K562 (cell line): ENCODE results near the gene DHCR7. TPM values are rescaled to one million over a fixed set of nuclear protein-coding genes. Genes with fewer than 3 reads are reported as not detected.

Source experiments
- ATAC-seq: fragments of 200-7000 bp; cut with Tn5 transposase; 3 replicates; pipeline ENCODE4 v1.9.1; 2020; ENCODE audit warnings: moderate library complexity
- BruUV-seq: library from RNA; stranded (reverse); fragments of 400-500 nt; replicated peaks from 2 replicates; lab custom pipeline; 2021; lab: Mats Ljungman, UMichigan
- CTCF ChIA-PET: fragments of 300-600 bp; formaldehyde crosslinking; extraction: SDS; loops from one replicate; lab custom pipeline; 2021; ENCODE audit warnings: low intra/inter-chr PET ratio; lab: Yijun Ruan, JAX
- POLR2A ChIA-PET: fragments of 300-600, 350-650 bp; sonication (Branson Sonifier 250); formaldehyde crosslinking; extraction: SDS; loops from one replicate; lab custom pipeline; 2021; ENCODE audit warnings: antibody characterized with exemption, inconsistent platforms; lab: Yijun Ruan, JAX
- DNase-seq, 4 experiments: peaks; one replicate each; pipeline versions ENCODE4 v3.0.0 to v3.0.0-alpha.2; 2011 to 2018; ENCODE audit warnings: low spot score in 3 of 4, mixed read lengths in 3 of 4; ENCODE audit errors: extremely low read depth in 1 of 4
- FAIRE-seq: peaks from 2 replicates; lab custom pipeline; 2011; peaks lifted over from hg19 to GRCh38; lab: Jason Lieb, UNC
- H2AFZ ChIP-seq: 2 replicates; pipeline ENCODE4 v1.6.0; 2011; ENCODE audit warnings: low read depth, low read length, control low read depth, inconsistent platforms
- H3K27ac ChIP-seq: fragments of 200-600 bp; 3 replicates; pipeline ENCODE4 v1.8.0; 2011; ENCODE audit warnings: low read depth, mild to moderate bottlenecking, control low read depth, inconsistent platforms, low read length, moderate library complexity, mixed read lengths; ENCODE audit errors: extremely low read depth
- H3K27me3 ChIP-seq, 2 experiments: fragments of 300-600 bp in 1 of 2; 2 replicates in 1 of 2; 3 replicates in 1 of 2; pipeline versions ENCODE4 v1.6.0 to v1.8.0; 2011; ENCODE audit warnings: inconsistent platforms in 2 of 2, low read length in 2 of 2, mild to moderate bottlenecking in 1 of 2, mixed read lengths in 1 of 2, moderate library complexity in 1 of 2; ENCODE audit not compliant: control insufficient read depth in 2 of 2, insufficient read depth in 2 of 2
- H3K36me3 ChIP-seq: fragments of 300-600 bp; 3 replicates; pipeline ENCODE4 v1.8.0; 2011; ENCODE audit warnings: mild to moderate bottlenecking, low read length, inconsistent platforms; ENCODE audit not compliant: control insufficient read depth, insufficient read depth
- H3K4me1 ChIP-seq, 2 experiments: fragments of 200-600 bp in 1 of 2; replicated peaks in 1 of 2; 2 replicates in 1 of 2; 3 replicates in 1 of 2; pipeline versions ENCODE4 v1.5.1 to v1.8.0; 2011; ENCODE audit warnings: inconsistent platforms in 2 of 2, low read length in 2 of 2, mild to moderate bottlenecking in 1 of 2, mixed read lengths in 1 of 2, moderate library complexity in 1 of 2; ENCODE audit not compliant: control insufficient read depth in 2 of 2, insufficient read depth in 2 of 2
- H3K4me2 ChIP-seq: 2 replicates; pipeline ENCODE4 v1.6.1; 2011; ENCODE audit warnings: low read length, control low read depth, inconsistent platforms, mixed read lengths; ENCODE audit not compliant: insufficient read depth
- H3K4me3 ChIP-seq: fragments of 200-600 bp; sonication (generic), shearing (Covaris generic); 2 replicates; pipeline ENCODE4 v1.5.1; 2016; ENCODE audit warnings: control low read depth, inconsistent platforms
- H3K79me2 ChIP-seq: fragments of 200-600 bp; 3 replicates; pipeline ENCODE4 v1.8.0; 2011; ENCODE audit warnings: low read length, inconsistent platforms; ENCODE audit not compliant: control insufficient read depth, insufficient read depth
- H3K9ac ChIP-seq, 2 experiments: 2 replicates each; pipeline versions ENCODE4 v1.6.0 to v1.6.1; 2011; ENCODE audit warnings: low read depth in 2 of 2, low read length in 2 of 2, control low read depth in 1 of 2, inconsistent platforms in 1 of 2, mild to moderate bottlenecking in 1 of 2, mixed read lengths in 1 of 2; ENCODE audit not compliant: insufficient read depth in 1 of 2
- H3K9me1 ChIP-seq: one replicate; pipeline ENCODE4 v1.6.0; 2011; ENCODE audit warnings: inconsistent platforms, mild to moderate bottlenecking, low read length, moderate library complexity; ENCODE audit not compliant: control insufficient read depth, insufficient read depth
- H3K9me3 ChIP-seq: replicated peaks from 2 replicates; pipeline ENCODE4 v1.5.1; 2011; ENCODE audit warnings: low read depth, low read length, inconsistent platforms; ENCODE audit not compliant: control insufficient read depth, insufficient read depth
- H4K20me1 ChIP-seq: replicated peaks from 2 replicates; pipeline ENCODE4 v1.6.1; 2011; ENCODE audit warnings: low read length, inconsistent platforms, mixed read lengths; ENCODE audit not compliant: control insufficient read depth, insufficient read depth
- ARHGAP35 ChIP-seq: fragments of 450-650 bp; IDR thresholded peaks from 2 replicates; pipeline ENCODE4 v1.6.1; 2018; ENCODE audit not compliant: partially characterized antibody
- EHMT2 ChIP-seq: fragments of 450-650 bp; IDR thresholded peaks from 2 replicates; pipeline ENCODE4 v1.6.1; 2018; ENCODE audit warnings: antibody characterized with exemption
- HDAC2 ChIP-seq: fragments of 450-650 bp; IDR thresholded peaks from 2 replicates; pipeline ENCODE4 v1.6.1; 2016; ENCODE audit warnings: mild to moderate bottlenecking
- KLF13 ChIP-seq: fragments of 450-650 bp; IDR thresholded peaks from 2 replicates; pipeline ENCODE4 v1.6.1; 2016; ENCODE audit warnings: missing genetic modification characterization, low read depth, mild to moderate bottlenecking, missing compliant biosample characterization, moderate library complexity, borderline replicate concordance
- RBM15 ChIP-seq: fragments of 200-400 bp; formaldehyde crosslinking; IDR thresholded peaks from 2 replicates; pipeline ENCODE4 v1.6.1; 2018; ENCODE audit warnings: mild to moderate bottlenecking, low read length, moderate library complexity; ENCODE audit not compliant: insufficient read depth
- SMAD2 ChIP-seq: fragments of 150-350 bp; IDR thresholded peaks from 2 replicates; pipeline ENCODE4 v1.6.1; 2014; ENCODE audit warnings: low read depth, mild to moderate bottlenecking, low read length
- TRIM24 ChIP-seq, 2 experiments: fragments of 450-650 bp; IDR thresholded peaks; 2 replicates each; pipeline ENCODE4 v1.6.1; 2016
- ZNF717 ChIP-seq: fragments of 250-450 bp; sonication (Bioruptor Pico); IDR thresholded peaks from 2 replicates; pipeline ENCODE4 v1.5.0; 2021
- WGBS: fragments of 100-300 bp; shearing (Covaris generic); methylation state at CpG from one replicate; pipeline ENCODE4 v1.1.6; 2016; ENCODE audit warnings: low coverage, mixed read lengths; ENCODE audit not compliant: insufficient coverage; ENCODE audit errors: missing lambda C conversion rate; 5-methylcytosine and 5-hydroxymethylcytosine counted together
- in situ Hi-C: fragments of 300-500 bp; cut with MboI; formaldehyde crosslinking; loops from 4 replicates; pipeline ENCODE4 v1.15.0; 2018; ENCODE audit warnings: inconsistent platforms, mixed read lengths
- intact Hi-C: fragments of 100-400 bp; cut with micrococcal nuclease; formaldehyde crosslinking; loops from 2 replicates; pipeline ENCODE4 v1.14.2; 2022
- polyA plus RNA-seq, 8 experiments: library from polyadenylated mRNA; depleted of rRNA in 4 of 8; stranded (reverse) in 5 of 8; unstranded in 3 of 8; fragments of >200 nt; fragmentation: Nextera tagmentation in 2 of 8; fragmentation: Illumina TruSeq in 1 of 8; extraction: Ambion mirVana in 2 of 8; extraction: Trizol in 1 of 8; gene quantifications; 2 replicates each; pipeline versions ENCODE4 v1.2.1 to v1.2.3, GENCODE V29; 2011 to 2014; ENCODE audit warnings: inconsistent platforms in 1 of 8, missing spikeins in 1 of 8
- total RNA-seq, 7 experiments: library from RNA; depleted of rRNA in 6 of 7; stranded (reverse); fragments of >200 nt in 6 of 7; fragmentation: Illumina TruSeq in 2 of 7; extraction: Trizol in 2 of 7; gene quantifications; 2 replicates each; pipeline versions ENCODE4 v1.2.1 to v1.2.3, GENCODE V29; 2011 to 2021; ENCODE audit warnings: low replicate concordance in 1 of 7
- TF ChIP-seq, protein P1 (sequence below): sonication (generic); formaldehyde crosslinking; IDR thresholded peaks from 2 replicates; pipeline ENCODE4 v1.8.1; 2023; ENCODE audit warnings: mild to moderate bottlenecking, missing genetic modification reagents

DHCR7 gene
- total and polyA plus RNA-seq, 9 of the 15 experiments (the other 6 are each of a cell fraction or from before 2014, with no cell fraction given), result 8.4 to 192 (median 82.4) TPM

- in situ Hi-C loops, result no loop called here
- Histone ChIP-seq H3K9ac (no peak overlapping the region), H4K20me1 (no peaks in the 10 kb centered on the region), H3K79me2 (no peaks in the 10 kb centered on the region), H3K9me3 (no peaks in the 10 kb centered on the region), H3K9me1 (no peaks in the 10 kb centered on the region), H3K27me3 (peaks cover 11 to 39% of the 10 kb centered on the region in 2 experiments; a peak in 4 of 5 replicates), H2AFZ (no peak overlapping the region), H3K4me2 (no peak overlapping the region), H3K36me3 (no peaks in the 10 kb centered on the region), H3K4me1 (no peaks in the 10 kb centered on the region), H3K4me3 (no peak overlapping the region), H3K27ac (no peak overlapping the region)
- no TSS peak for BruUV-seq
- no peak for ATAC-seq
- FAIRE-seq, result no peak
- 6% methylated on average over 7 of the region's 7 CpGs for WGBS
- no peak for DNase-seq
- POLR2A ChIA-PET, result interaction anchor here (2.5 kb wide), 1 partner anchor 10 kb away, joined by 12 read pairs; no protein-coding TSS in a partner anchor
- TF ChIP-seq SMAD2 (no peak), HDAC2 (no peak), ARHGAP35 (no peak), KLF13 (tag) (no peak), TRIM24 (IDR thresholded peaks at IDR 0.05) (no peak), RBM15 (no peak), ZNF717 (CRISPR knock-in tag) (no peak), EHMT2 (no peak)
- TF ChIP-seq, protein P1, sequence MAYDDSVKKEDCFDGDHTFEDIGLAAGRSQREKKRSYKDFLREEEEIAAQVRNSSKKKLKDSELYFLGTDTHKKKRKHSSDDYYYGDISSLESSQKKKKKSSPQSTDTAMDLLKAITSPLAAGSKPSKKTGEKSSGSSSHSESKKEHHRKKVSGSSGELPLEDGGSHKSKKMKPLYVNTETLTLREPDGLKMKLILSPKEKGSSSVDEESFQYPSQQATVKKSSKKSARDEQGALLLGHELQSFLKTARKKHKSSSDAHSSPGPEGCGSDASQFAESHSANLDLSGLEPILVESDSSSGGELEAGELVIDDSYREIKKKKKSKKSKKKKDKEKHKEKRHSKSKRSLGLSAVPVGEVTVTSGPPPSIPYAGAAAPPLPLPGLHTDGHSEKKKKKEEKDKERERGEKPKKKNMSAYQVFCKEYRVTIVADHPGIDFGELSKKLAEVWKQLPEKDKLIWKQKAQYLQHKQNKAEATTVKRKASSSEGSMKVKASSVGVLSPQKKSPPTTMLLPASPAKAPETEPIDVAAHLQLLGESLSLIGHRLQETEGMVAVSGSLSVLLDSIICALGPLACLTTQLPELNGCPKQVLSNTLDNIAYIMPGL (CRISPR knock-in tag), result no peak
- CTCF ChIA-PET, result no interaction called here
- intact Hi-C loops, result no loop called here
Measured at GRCh38 chr11:71423181-71423790, 24.9 kb downstream of the DHCR7 start.
